Epithelial cell of proximal tubule (primary cell): ENCODE measurements around the gene CXCL14. TPM values are rescaled to one million over a fixed set of nuclear protein-coding genes. Genes with fewer than 3 reads are reported as not detected.
"Not testable (repeated sequence)": the region's sequence is repeated elsewhere in the genome, so short reads cannot be mapped to it uniquely, and the experiment has no call there.

Experiments used
- DNase-seq: peaks from one replicate; pipeline ENCODE4 v3.0.0-alpha.2; 2011; ENCODE audit warnings: low read depth
- H3K4me3 ChIP-seq: 2 replicates; pipeline ENCODE4 v1.5.1; 2011; ENCODE audit warnings: low read depth, mild to moderate bottlenecking, low read length
- total RNA-seq: library from RNA; depleted of rRNA; stranded (reverse); fragments of >200 nt; gene quantifications from 2 replicates; pipeline ENCODE4 v1.2.3, GENCODE V29; 2015
- TF ChIP-seq, protein P1 (sequence below): conservative IDR thresholded peaks from 2 replicates; pipeline ENCODE4 v1.5.1; 2012; ENCODE audit warnings: low read depth, mild to moderate bottlenecking, low read length

The CXCL14 gene
- total RNA-seq, 1 donor from 2014 or later, result 0.06 TPM

DNA sequence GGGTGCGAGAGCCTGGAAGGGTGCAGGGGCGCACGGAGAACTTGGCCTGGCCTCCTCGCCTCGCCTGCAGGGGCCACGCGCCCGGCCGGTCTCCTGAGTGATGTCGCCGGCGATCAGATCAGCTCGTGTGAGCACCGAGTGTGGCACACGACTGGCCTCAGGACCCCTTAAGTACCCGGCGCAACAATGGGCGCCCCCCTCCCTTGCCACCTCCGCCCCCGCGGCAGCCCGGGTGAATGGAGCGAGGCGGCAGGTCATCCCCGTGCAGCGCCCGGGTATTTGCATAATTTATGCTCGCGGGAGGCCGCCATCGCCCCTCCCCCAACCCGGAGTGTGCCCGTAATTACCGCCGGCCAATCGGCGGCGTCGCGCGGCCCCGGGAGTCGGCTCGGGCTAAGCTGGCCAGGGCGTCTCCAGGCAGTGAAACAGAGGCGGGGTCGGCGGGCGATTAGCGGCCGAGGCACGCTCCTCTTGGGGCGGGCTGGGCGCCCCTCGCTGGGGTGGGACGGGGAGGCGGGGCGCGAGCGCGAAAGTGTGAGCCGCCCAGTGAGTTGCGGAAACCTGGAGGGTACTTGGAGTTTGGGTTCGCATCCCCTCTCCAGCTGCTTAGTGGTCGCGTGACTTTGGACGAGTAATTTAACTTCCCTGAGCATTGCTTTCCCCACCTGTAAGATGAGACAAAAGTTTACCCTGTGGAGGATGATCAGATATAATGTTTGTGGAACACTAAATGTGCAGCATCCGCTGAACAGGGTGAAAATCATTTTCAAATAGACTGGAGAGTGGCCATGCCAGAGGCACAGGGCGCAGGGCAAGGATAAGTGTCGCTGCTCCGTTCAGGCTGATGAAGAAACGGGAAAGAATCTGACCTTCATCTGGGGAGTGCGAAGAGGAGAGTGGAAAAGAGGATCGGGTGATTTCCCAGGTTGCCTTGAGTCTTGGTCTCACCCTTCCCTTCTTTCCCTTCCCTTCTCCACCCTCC lies 42.7 kb downstream of the CXCL14 start, which contains the start of gene NEUROG1:
Gene NEUROG1, minus strand, starts transcription at position 145 of the 982 bp plus-strand sequence. CDS start 274 bp downstream, outside the sequence.
- H3K4me3 ChIP-seq, result no peak within 1 kb of the TSS
- TF ChIP-seq, protein P1, sequence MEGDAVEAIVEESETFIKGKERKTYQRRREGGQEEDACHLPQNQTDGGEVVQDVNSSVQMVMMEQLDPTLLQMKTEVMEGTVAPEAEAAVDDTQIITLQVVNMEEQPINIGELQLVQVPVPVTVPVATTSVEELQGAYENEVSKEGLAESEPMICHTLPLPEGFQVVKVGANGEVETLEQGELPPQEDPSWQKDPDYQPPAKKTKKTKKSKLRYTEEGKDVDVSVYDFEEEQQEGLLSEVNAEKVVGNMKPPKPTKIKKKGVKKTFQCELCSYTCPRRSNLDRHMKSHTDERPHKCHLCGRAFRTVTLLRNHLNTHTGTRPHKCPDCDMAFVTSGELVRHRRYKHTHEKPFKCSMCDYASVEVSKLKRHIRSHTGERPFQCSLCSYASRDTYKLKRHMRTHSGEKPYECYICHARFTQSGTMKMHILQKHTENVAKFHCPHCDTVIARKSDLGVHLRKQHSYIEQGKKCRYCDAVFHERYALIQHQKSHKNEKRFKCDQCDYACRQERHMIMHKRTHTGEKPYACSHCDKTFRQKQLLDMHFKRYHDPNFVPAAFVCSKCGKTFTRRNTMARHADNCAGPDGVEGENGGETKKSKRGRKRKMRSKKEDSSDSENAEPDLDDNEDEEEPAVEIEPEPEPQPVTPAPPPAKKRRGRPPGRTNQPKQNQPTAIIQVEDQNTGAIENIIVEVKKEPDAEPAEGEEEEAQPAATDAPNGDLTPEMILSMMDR, result no peak
- DNase-seq, result no peak

DNA sequence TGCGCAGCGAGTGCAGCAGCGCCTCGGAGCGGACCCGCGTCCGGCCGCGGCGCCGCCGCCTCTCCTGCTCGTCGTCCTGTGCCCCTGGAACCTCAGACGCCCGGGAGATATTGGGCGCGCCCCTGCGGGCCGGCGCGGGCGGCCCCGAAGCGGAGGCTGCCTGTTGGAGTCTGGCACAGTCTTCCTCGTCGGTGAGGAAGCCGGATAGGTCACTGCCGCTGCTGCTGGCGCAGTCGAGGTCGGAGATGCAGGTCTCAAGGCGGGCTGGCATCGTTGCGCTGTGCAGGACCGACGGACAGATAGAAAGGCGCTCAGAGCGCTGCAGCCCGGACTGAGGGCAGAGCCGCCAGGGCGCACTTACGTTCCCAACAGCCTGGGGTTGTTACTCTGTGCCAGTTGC lies 43.4 kb downstream of the CXCL14 start:
- TF ChIP-seq, protein P1, result no peak
- H3K4me3 ChIP-seq, result no peak overlapping the region
- DNase-seq, result no peak

DNA sequence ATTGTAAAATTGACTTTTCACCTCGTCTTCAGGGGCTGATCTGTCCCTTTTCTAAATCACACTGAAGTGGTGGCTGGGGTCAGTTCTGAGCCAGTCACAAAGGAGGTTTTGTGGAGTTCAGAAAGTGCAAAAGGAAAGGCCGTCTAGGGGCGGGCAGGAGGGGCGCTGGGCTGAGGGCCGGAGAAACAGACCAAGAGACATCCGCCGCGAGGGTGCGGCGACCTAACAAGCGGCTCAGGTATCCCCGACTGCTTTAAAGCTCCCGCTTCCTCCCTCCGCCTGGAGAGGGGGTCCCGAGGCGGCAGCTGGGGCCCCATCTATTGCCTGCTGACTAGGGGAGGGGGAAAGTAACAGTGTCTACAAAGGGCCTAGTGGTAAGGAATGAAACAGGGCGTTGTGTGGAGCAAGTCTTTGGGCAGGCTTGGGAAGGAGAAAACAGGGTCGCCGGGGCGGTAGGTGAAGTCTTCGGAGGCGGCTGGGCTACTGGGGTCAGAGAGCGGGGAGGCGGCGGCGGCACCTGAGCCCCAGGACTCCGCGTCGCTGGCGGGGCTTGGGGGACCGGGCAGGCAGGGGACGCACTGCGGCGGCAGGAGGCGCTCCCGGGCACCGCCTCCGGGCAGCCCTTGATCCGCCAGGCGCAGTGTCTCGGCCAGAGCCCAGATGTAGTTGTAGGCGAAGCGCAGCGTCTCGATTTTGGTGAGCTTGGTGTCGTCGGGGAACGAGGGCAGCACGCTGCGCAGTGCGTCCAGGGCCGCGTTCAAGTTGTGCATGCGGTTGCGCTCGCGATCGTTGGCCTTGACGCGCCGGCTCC lies 44.0 kb downstream of the CXCL14 start:
- TF ChIP-seq, protein P1, result no peak
- DNase-seq, result no peak
- H3K4me3 ChIP-seq, result no peak overlapping the region

DNA sequence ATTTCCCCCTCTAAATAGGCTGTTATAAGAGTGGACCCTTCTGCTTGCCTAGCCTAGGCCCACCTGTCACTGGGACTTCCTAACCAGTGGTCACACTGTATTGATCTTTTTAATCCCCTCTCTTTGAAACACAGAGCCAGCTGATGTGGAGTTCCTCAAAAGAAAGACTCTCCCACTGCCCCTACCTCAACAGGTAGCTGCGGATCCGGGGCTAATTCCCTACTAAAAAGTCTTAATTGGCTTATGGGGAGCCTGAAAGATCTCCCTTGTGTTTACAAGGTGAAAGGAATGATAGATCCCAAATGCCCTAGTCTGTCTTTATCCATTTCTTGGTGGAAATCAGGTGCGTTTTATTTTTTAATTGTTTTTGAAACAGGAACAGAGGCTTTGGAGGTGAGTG lies 45.0 kb downstream of the CXCL14 start:
- TF ChIP-seq, protein P1, result no peak
- no peak overlapping the region for H3K4me3 ChIP-seq
- no peak for DNase-seq

DNA sequence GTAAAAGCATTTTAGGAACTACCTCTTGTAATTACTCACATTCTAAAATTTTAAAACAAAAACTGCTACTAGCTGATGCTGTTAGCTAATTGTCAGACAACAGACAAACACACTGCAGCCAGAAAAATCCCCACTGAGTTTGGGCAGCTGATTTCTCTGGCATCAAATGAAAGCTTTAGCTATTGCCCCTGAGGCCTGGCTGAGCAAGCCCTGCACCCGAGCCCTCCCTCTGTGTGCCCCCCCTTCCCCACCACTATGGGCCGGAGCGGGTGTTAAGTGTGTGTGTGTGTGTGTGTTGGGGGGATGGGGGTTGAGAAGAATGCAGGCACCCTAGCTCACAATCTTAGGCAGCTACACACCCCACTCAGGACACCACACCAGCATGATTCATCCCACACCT lies 45.5 kb downstream of the CXCL14 start:
- TF ChIP-seq, protein P1, result no peak
- DNase-seq, result no peak
- no peak overlapping the region for H3K4me3 ChIP-seq

DNA sequence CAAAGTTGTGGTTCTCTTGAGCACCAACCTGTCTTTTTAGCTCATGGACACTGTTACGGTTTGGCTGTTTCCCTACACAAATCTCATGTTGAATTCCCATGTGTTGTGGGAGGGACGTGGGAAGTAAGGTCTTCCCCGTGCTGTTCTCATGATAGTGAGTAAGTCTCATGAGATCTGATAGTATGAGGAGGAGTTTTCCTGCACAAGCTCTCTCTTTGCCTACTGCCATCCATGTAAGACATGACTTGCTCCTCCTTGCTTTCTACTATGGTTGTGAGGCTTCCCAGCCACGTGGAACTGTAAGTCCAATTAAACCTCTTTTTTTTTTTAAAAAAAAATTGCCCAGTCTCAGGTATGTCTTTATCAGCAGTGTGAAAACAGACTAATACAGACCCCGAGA lies 49.2 kb downstream of the CXCL14 start:
- DNase-seq, H3K4me3 ChIP-seq: not testable (repeated sequence)

DNA sequence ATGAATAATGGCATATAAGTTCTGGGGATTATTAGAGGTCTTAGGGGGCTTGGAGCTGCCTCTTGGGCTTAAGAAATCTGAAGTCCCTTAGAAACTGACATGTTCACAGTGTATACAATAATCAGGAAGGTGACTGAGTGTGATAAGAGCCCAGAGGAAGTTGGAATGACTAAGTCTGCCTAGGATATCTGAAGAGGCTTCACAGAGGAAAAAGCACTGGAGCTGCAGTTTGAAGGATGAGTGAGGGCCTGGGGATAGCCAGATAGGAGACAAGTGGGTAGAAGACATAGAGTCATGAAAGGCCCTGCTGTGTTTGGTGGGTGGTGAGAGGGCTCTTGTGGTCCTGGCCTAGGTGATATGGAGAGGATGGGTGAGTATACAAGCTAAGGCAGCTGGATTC lies 51.9 kb downstream of the CXCL14 start:
- no peak for DNase-seq
- no peak overlapping the region for H3K4me3 ChIP-seq
- TF ChIP-seq, protein P1, result no peak
